GM12878 (cell line): ENCODE data around the gene CLIP2.

Source experiments
- CREB1 ChIP-seq: IDR thresholded peaks from 2 replicates; pipeline ENCODE4 v1.6.1; 2012; ENCODE audit warnings: low read depth, mild to moderate bottlenecking, inconsistent platforms
- CTCF ChIP-seq, 3 experiments: IDR thresholded peaks in 2 of 3; conservative IDR thresholded peaks in 1 of 3; 2 replicates each; pipeline ENCODE4 v1.5.1; 2011; ENCODE audit warnings: low read depth in 3 of 3, low read length in 3 of 3, mild to moderate bottlenecking in 3 of 3, control low read depth in 2 of 3, moderate library complexity in 2 of 3, inconsistent platforms in 1 of 3, mixed read lengths in 1 of 3; ENCODE audit not compliant: control insufficient read depth in 2 of 3, insufficient read depth in 1 of 3; ENCODE audit errors: extremely low read depth in 1 of 3
- KDM1A ChIP-seq: fragments of 200-600 bp; sonication (generic); IDR thresholded peaks from 2 replicates; pipeline ENCODE4 v1.6.1; 2016; ENCODE audit warnings: borderline replicate concordance
- MYC ChIP-seq: IDR thresholded peaks from 2 replicates; pipeline ENCODE4 v1.6.1; 2011; ENCODE audit warnings: mild to moderate bottlenecking, low read length, moderate library complexity, inconsistent platforms; ENCODE audit not compliant: insufficient read depth, insufficient replicate concordance, insufficient read length, severe bottlenecking
- POLR2A ChIP-seq: IDR thresholded peaks from 2 replicates; pipeline ENCODE4 v1.6.1; 2011; ENCODE audit warnings: low read depth, mild to moderate bottlenecking, low read length
- POLR2AphosphoS5 ChIP-seq: IDR thresholded peaks from 2 replicates; pipeline ENCODE4 v1.6.1; 2011; ENCODE audit warnings: mild to moderate bottlenecking, low read length, inconsistent platforms
- PRDM15 ChIP-seq: fragments of 450-650 bp; formaldehyde crosslinking; IDR thresholded peaks from 2 replicates; pipeline ENCODE4 v1.4.0; 2020; ENCODE audit warnings: mild to moderate bottlenecking, moderate library complexity
- RAD21 ChIP-seq: IDR thresholded peaks from 2 replicates; pipeline ENCODE4 v1.6.1; 2011; ENCODE audit warnings: mild to moderate bottlenecking, low read depth, low read length, moderate library complexity; ENCODE audit not compliant: insufficient read depth
- RAD51 ChIP-seq: fragments of 450-650 bp; IDR thresholded peaks from 2 replicates; pipeline ENCODE4 v1.6.1; 2016; ENCODE audit warnings: moderate library complexity, mild to moderate bottlenecking, inconsistent platforms
- SMAD1 ChIP-seq: fragments of 450-650 bp; IDR thresholded peaks from 2 replicates; pipeline ENCODE4 v1.6.1; 2018; ENCODE audit warnings: mild to moderate bottlenecking, low read depth; ENCODE audit not compliant: partially characterized antibody
- SMC3 ChIP-seq: IDR thresholded peaks from 2 replicates; pipeline ENCODE4 v1.6.1; 2011; ENCODE audit warnings: low read length, improper control_type of control experiment, borderline replicate concordance
- USF2 ChIP-seq: IDR thresholded peaks from 2 replicates; pipeline ENCODE4 v1.6.1; 2011; ENCODE audit warnings: low read depth, low read length, improper control_type of control experiment, borderline replicate concordance
- ZBTB33 ChIP-seq: fragments of 450-650 bp; IDR thresholded peaks from 2 replicates; pipeline ENCODE4 v1.6.1; 2017; ENCODE audit warnings: mild to moderate bottlenecking

GRCh38 chr7:74304550-74304949 lies 15.3 kb downstream of the CLIP2 start:
- no peak for TF ChIP-seq CREB1
- no peak for TF ChIP-seq SMAD1
- TF ChIP-seq KDM1A = no peak
- TF ChIP-seq USF2 = no peak
- TF ChIP-seq MYC = no peak
- no peak for TF ChIP-seq ZBTB33
- TF ChIP-seq POLR2AphosphoS5 = no peak
- no peak for TF ChIP-seq PRDM15
- TF ChIP-seq RAD21 = no peak
- TF ChIP-seq POLR2A = no peak
- no peak for TF ChIP-seq SMC3
- TF ChIP-seq RAD51 = no peak
- TF ChIP-seq CTCF (IDR thresholded peaks at IDR 0.05 in 2 of 3, conservative IDR thresholded peaks at IDR 0.05 in 1 of 3; ENCODE audit: control insufficient read depth in 2 of 3, extremely low read depth in 1 of 3, insufficient read depth in 1 of 3, low read depth in 3 of 3, low read length in 3 of 3) = no peak
